22Rv1 (cell line): ENCODE measurements around the gene ZNF112.

Experiments used
- CTCF ChIP-seq: fragments of 450-650 bp; IDR thresholded peaks from 2 replicates; pipeline ENCODE4 v1.5.1; 2017; ENCODE audit warnings: mild to moderate bottlenecking
- ZFX ChIP-seq: fragments of 450-650 bp; IDR thresholded peaks from 2 replicates; pipeline ENCODE4 v1.6.1; 2017; ENCODE audit warnings: antibody characterized with exemption, borderline replicate concordance

GRCh38 chr19:44371815-44372480 lies 15.5 kb upstream of the ZNF112 start:
- TF ChIP-seq CTCF (no peak), ZFX (no peak)
